AG04449 (cell line): ENCODE measurements around the gene CPLANE2.

Source experiments
- CTCF ChIA-PET: fragments of 350-600 bp; formaldehyde crosslinking; extraction: SDS; loops from one replicate; lab custom pipeline; 2021; ENCODE audit warnings: antibody characterized with exemption; lab: Yijun Ruan, JAX
- POLR2A ChIA-PET: fragments of 400-600, 350-600 bp; formaldehyde crosslinking; extraction: SDS; loops from one replicate; lab custom pipeline; 2020; ENCODE audit warnings: antibody characterized with exemption, inconsistent platforms; lab: Yijun Ruan, JAX
- DNase-seq: peaks from one replicate; pipeline ENCODE4 v3.0.0-alpha.2; 2010; ENCODE audit warnings: low read depth, low spot score
- H3K4me3 ChIP-seq: 2 replicates; pipeline ENCODE4 v1.5.1; 2011; ENCODE audit warnings: low read depth, mild to moderate bottlenecking, control low read depth, low read length
- TF ChIP-seq, protein P1 (sequence below): IDR thresholded peaks from one replicate; pipeline ENCODE4 v1.5.1; 2011; ENCODE audit warnings: mild to moderate bottlenecking, moderate library complexity, low read length, control low read depth, inconsistent platforms; ENCODE audit not compliant: insufficient read depth; ENCODE audit errors: missing control alignments

Gene CPLANE2

GRCh38 chr1:16256478-16256877 lies 19.5 kb upstream of the CPLANE2 start:
- H3K4me3 ChIP-seq: no peak overlapping the region
- TF ChIP-seq, protein P1, sequence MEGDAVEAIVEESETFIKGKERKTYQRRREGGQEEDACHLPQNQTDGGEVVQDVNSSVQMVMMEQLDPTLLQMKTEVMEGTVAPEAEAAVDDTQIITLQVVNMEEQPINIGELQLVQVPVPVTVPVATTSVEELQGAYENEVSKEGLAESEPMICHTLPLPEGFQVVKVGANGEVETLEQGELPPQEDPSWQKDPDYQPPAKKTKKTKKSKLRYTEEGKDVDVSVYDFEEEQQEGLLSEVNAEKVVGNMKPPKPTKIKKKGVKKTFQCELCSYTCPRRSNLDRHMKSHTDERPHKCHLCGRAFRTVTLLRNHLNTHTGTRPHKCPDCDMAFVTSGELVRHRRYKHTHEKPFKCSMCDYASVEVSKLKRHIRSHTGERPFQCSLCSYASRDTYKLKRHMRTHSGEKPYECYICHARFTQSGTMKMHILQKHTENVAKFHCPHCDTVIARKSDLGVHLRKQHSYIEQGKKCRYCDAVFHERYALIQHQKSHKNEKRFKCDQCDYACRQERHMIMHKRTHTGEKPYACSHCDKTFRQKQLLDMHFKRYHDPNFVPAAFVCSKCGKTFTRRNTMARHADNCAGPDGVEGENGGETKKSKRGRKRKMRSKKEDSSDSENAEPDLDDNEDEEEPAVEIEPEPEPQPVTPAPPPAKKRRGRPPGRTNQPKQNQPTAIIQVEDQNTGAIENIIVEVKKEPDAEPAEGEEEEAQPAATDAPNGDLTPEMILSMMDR: no peak
- ChIA-PET CTCF (interaction anchor here (7.1 kb wide), 1 partner anchor 10 kb away, joined by 60 read pairs; no protein-coding TSS in a partner anchor), POLR2A (no interaction called here)
- no peak for DNase-seq

DNA sequence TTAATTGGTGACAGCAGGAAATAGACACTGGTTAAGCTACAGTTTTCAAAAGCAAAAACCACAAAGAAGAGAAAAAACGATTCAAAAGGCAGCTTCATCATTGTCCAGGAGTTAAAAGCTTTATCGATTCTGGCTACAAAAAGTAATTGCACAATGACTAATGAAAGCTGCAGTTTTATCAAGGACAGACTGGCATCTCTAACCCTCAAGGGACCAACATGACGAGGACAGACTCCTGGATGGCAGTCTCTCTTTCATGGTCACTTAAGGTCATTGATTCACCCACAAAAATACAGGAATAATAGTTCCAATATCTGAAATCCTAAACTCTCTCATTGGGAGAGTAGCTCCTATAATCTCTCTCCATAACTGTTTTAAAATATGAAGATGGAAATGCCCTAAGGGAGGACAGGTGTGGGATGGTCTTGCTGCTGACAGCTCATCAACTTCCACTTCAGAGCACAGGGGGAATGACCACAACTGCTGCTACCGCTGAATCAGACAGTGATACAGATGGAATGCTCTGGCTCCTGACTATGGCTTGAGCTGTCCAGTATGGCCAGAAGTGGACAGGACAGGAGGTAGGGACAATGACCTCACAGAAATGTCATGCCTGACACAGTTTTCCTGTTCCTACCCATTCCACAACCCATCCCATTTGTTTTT lies 17.4 kb upstream of the CPLANE2 start:
- DNase-seq: no peak

GRCh38 chr1:16253332-16253922 lies 16.4 kb upstream of the CPLANE2 start:
- POLR2A ChIA-PET: no interaction called here

More for the DNA sequence above, 17.4 kb upstream of the CPLANE2 start:
- POLR2A ChIA-PET: no interaction called here
- H3K4me3 ChIP-seq: no peak overlapping the region
- CTCF ChIA-PET: interaction anchor here (1.2 to 1.9 kb wide), 5 partner anchors 9 to 173 kb away, joined by 3 to 8 read pairs (median 5); no protein-coding TSS in a partner anchor
- TF ChIP-seq, protein P1: no peak

GRCh38 chr1:16252912-16253311 lies 15.9 kb upstream of the CPLANE2 start:
- POLR2A ChIA-PET: no interaction called here

More at GRCh38 chr1:16253332-16253922, 16.4 kb upstream of the CPLANE2 start:
- CTCF ChIA-PET: interaction anchor here (1.2 to 1.9 kb wide), 4 partner anchors 9 to 172 kb away, joined by 3 to 8 read pairs (median 5); no protein-coding TSS in a partner anchor
- DNase-seq: no peak
- no peak overlapping the region for H3K4me3 ChIP-seq
- TF ChIP-seq, protein P1: no peak

DNA sequence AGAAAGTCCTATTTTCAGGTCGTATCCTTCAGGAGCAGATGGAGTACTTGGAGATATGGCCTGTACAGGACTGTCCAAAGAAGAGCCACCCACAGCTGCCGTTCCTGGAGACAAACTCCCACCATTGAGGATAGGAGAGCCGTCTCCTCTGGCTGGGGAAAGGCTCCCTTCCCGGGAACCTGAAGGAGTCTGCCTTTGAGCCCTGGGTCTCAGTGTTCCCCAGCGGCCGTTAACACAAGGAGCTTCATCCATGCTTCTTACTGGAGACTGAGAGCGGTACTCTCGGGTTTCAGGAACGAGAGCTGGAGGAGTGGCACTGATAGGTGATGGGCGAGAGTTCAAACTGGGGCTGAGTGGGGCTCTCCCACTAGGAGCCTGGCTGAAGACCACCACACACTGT lies 14.4 kb upstream of the CPLANE2 start:
- DNase-seq: no peak
- POLR2A ChIA-PET: no interaction called here
- H3K4me3 ChIP-seq: no peak overlapping the region
- TF ChIP-seq, protein P1: no peak
- CTCF ChIA-PET: interaction anchor here (0.6 to 1.4 kb wide), 5 partner anchors 9 to 399 kb away, joined by 3 to 5 read pairs (median 4); no protein-coding TSS in a partner anchor

More at GRCh38 chr1:16252912-16253311, 15.9 kb upstream of the CPLANE2 start:
- TF ChIP-seq, protein P1: no peak
- H3K4me3 ChIP-seq: no peak overlapping the region
- DNase-seq: no peak
- CTCF ChIA-PET: interaction anchor here (1.9 kb wide), 1 partner anchor 8 kb away, joined by 8 read pairs; no protein-coding TSS in a partner anchor
